EL (cell line): ENCODE measurements around the gene LGR6.

ENCODE experiments used
- DNase-seq: peaks from one replicate; pipeline ENCODE4 v3.0.0-alpha.2; 2016

Gene LGR6

GRCh38 chr1:202291961-202292712, 98.5 kb downstream of the LGR6 start:
- DNase-seq: peak; percentile 82

GRCh38 chr1:202292773-202293172, 99.2 kb downstream of the LGR6 start:
- no peak for DNase-seq

DNA sequence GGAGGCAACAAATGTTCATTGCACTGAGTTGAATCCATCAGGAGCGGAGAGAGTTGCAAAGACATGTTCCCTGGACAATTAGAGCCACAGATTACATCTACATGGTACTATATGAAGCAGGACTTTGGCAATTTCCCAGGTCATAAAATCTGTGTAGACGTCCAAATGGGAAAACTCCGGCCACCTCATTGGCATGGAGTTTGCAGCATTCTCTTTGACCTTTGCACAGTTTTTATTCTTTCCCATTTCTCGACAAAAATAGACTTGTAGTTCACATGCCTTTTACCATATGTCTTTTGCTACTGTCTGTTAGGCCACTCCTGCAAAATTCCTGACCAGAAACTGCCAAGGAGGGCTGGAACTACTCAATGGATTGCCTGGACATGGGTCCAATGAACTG, 100.0 kb downstream of the LGR6 start:
- no peak for DNase-seq

DNA sequence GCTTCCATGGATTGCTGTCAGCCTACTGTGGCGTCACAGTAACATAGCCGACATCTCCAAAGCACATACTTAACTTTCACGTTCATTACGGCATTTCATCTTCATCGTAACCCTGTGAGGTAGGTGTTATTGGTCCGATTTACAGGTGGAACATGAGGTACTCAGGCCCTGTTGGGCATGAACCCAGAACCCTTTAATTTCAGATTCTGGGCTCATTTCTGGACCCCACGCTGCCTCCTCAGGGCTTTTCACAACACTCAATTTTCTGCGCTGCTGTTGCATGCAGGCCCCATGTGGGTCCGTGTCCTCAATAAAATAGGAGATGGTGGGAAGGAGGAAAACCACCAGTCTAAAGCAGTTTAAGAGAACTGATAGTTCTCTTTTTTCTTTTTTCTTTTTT, 108.6 kb downstream of the LGR6 start:
- no peak for DNase-seq

GRCh38 chr1:202304375-202304774, 110.8 kb downstream of the LGR6 start:
- DNase-seq: no peak

DNA sequence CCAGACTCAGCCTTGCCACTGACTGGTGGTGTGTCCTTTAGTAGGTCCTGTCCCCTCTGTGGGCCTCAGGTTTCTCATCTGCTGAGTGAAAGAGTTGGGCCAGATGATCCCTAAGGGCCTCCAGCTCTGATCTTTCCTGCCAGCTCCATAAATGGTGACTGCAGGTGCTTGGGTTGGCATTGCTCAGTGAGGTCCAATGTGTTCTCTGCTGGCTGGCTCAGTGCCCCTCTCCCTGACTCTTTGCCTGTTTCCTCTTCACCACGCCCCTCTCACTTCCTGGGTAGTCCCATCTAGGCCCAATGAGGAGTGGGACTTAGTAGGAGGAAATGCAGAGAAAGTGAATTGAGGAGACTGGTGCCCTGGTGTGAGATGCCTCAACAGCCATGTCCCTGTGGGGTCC, 111.6 kb downstream of the LGR6 start:
- DNase-seq: no peak

DNA sequence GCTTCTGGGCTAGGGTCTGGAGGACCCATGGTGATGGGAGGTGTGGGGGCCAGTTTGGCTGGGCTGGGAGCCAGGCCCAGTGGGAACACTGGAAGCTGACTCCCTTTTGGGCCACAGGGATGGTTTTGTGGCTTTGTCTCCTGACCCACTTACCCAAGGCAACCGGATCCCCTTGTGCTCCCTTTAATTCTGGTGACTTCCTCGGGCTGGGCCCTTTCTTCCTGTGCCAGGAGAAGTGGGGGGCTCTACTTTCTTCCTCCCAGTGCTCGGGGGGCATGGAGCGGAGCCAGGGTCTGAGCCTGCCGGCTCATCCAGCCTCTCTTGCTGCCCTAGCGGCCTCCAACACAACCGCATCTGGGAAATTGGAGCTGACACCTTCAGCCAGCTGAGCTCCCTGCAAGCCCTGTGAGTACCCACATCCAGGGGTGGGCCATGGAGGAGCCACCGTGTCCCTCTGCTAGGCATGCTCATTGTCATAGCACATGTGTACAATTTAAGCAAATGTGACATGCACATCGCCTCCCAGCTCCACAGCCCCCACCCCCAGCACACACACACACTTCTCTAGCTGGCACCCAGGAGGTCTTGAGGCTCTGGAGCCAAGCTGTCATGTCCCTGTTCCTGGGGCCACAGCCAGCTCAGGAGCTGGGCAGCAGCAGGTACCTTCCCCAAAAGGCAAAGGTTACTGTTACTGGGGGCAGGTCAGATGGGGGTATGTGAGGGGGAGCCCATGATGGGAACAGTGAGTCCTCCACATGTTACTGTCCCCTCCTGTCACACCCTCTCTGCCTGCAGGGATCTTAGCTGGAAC, 113.1 kb downstream of the LGR6 start:
- no peak for DNase-seq

DNA sequence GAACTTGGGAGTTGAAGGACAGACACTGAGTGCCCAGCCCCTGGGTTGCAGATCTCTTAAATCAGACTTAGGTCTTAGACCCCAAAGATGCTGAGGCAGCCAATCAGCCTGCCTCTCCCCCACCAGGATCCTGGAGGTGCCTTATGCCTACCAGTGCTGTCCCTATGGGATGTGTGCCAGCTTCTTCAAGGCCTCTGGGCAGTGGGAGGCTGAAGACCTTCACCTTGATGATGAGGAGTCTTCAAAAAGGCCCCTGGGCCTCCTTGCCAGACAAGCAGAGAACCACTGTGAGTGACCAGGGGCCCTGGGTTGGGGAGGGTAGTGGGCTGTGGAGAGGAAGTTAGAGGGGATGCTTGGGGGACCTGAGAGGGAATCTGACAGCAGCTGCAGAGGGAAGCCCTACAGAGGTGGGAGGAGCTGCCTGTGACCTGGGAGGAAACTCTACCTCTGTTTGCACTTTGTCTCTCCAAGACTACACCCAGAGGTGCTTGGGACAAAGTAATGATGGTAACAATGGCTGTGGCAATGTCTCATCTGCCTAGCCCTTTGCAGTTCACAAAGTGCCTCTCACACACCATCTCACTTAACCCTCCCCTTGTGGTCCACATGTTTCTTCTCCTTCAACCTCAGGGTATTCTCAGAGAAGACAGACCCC, 116.6 kb downstream of the LGR6 start:
- DNase-seq: no peak

GRCh38 chr1:202310746-202311145, 117.1 kb downstream of the LGR6 start:
- DNase-seq: no peak

- DNase-seq: no peak
Observed at GRCh38 chr1:202311875-202312635, 118.5 kb downstream of the LGR6 start.

DNA sequence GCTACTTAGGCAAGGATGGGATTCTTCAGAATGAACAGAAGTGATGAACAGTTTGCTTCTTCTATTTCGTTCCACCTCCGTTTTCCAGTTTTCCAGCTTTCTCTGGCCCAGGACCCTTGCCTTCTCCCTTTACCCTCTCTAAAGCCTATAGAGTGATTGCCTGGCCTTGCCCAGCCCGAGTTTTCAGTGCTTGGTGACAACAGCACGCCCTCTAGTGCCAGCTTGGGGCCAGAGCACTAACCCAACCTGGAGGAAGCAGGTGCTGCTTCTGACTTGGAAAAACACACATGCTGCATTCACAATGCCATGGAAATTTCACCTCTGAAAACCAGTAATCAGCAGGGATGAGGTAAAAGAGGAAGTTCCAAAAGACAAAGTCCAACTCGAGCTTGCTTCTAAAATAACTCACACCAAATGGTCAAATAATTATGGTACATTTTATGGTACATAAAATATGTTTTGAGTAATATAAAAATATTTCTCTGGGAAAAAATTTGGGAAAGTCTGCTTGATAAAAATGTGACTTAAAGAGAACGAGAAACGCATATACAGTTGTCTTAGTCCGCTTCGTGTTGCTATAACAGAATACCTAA, 122.1 kb downstream of the LGR6 start:
- peak; percentile 61 for DNase-seq

DNA sequence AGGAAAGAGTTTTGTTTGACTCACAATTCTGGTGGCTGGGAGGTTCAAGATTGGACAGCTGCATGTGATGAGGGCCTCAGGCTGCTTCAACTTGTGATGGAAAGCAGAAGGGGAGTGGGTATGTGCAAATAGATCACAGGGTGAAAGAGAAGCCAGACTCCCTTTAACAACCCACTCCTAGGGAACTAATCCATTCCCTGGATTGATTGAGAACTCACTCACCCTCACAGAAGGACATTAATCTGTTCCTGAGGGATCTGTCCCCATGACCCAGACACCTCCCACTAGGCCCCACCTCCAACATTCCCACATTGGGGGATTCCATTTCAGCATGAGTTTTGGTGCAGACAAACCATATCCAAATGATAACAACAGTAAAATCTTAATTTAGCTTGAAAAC, 122.6 kb downstream of the LGR6 start:
- no peak for DNase-seq

DNA sequence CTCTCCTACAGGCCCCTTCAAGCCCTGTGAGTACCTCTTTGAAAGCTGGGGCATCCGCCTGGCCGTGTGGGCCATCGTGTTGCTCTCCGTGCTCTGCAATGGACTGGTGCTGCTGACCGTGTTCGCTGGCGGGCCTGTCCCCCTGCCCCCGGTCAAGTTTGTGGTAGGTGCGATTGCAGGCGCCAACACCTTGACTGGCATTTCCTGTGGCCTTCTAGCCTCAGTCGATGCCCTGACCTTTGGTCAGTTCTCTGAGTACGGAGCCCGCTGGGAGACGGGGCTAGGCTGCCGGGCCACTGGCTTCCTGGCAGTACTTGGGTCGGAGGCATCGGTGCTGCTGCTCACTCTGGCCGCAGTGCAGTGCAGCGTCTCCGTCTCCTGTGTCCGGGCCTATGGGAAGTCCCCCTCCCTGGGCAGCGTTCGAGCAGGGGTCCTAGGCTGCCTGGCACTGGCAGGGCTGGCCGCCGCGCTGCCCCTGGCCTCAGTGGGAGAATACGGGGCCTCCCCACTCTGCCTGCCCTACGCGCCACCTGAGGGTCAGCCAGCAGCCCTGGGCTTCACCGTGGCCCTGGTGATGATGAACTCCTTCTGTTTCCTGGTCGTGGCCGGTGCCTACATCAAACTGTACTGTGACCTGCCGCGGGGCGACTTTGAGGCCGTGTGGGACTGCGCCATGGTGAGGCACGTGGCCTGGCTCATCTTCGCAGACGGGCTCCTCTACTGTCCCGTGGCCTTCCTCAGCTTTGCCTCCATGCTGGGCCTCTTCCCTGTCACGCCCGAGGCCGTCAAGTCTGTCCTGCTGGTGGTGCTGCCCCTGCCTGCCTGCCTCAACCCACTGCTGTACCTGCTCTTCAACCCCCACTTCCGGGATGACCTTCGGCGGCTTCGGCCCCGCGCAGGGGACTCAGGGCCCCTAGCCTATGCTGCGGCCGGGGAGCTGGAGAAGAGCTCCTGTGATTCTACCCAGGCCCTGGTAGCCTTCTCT, 124.6 kb downstream of the LGR6 start:
- no peak for DNase-seq

DNA sequence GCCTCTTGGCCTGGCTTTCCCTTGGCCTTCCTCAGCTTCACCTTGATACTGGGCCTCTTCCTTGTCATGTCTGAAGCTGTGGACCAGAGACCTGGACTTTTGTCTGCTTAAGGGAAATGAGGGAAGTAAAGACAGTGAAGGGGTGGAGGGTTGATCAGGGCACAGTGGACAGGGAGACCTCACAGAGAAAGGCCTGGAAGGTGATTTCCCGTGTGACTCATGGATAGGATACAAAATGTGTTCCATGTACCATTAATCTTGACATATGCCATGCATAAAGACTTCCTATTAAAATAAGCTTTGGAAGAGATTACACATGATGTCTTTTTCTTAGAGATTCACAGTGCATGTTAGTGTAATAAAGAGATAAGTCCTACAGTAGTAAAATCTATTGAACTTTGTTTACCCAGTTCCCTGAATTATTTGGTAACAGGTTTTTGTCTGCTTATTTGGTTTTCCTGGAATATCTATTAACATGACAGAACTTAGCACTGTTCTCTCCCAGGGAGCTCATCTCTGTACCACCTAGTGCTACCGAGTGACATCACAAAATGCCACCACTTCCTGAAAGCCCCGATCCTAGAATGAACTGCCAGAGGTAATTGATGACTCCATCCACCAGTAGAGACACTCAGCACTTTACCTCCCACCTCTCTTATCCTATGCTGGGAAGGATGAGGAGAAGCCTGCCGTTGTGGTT, 125.9 kb downstream of the LGR6 start:
- DNase-seq: no peak

DNA sequence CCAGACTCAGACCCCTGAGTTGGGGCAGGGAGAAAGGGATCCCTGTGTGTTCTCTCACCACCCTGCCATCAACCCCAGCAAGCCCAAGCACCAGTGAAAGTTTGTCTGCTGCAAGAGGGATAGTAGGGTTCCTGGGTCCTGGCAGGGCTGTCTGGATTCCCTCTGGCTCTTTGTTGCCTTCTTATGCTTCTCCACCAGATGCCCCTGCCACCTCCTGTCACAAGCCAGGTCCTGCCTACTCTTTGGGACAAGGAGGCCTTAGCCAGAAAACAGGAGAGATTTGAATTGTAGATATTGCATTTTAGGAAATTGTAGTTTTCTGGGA, 126.4 kb downstream of the LGR6 start:
- no peak for DNase-seq

DNA sequence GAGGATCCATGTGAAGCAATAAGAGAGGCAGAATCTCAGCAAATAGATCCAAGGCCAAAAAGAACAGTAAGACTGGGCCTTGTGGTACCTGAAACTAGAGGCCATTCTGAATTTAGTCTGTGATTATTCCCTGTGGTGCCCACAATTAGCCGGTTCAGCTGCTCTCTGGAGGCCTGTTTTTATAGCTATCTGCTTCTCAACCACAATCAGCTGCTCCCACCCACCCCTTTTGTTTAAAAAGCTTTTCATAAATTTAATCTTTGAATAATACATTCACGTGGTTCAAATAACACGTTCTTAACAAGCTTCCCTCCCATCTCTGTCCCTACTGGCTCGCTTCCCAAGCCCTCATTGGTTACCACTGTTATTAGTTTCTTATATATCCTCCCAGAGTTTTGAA, 130.1 kb downstream of the LGR6 start:
- DNase-seq: no peak

DNA sequence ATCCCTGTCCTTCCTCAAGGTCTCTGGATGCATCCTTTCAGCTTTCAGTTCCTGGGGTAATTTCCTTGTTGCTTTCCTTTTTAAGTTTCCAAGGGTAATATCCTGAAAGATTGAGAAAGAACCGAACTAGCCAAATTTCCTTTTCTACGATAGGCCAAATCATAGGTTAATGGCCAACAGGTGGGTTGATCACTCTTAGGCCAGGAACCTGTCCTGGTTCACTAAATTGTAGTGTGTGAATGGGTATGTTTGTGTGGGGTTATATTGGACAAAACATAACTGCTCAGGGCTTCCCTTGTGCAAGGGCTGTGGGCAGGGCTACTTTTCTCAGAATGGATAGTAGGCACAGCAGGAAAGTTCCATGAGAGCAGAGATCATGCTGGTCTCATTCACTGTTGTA, 131.0 kb downstream of the LGR6 start:
- no peak for DNase-seq

GRCh38 chr1:202329891-202330290, 136.3 kb downstream of the LGR6 start:
- no peak for DNase-seq

GRCh38 chr1:202333861-202334260, 140.3 kb downstream of the LGR6 start:
- no peak for DNase-seq

DNA sequence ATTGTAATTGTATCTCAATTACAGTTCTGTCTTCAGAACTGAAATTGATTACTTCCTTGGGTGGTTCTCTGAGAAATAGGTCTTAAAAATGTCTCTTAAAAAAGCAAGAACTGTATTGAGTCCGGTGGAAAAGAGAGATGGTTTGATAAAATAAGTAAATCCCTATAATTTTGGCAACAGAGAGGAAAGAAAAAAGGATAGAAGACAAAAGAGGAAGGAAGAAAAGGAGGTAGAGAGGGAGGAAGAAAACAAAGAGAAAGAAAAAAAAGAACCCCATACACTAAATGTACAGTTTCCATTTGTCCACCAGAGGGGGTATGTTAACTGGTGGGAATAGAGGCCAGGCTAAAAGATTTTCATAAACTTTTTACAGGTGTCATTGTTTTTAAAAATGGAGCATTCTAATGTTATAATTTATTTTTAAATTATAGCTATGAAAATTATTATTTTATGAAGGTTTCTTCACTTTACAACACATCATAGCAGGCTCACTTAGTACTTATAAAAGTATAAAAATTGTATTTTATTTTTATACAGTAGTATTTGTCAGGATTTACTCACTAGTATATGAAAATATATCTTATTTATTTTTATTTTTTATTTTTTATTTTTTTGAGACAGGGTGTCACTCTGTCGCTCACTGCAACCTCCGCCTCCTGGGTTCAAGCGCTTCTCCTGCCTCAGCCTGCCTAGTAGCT, 150.2 kb downstream of the LGR6 start:
- peak; percentile 50 for DNase-seq
